ACHN (cell line): ENCODE results near the gene COL4A2.

Source experiments
- DNase-seq: peaks from one replicate; pipeline ENCODE4 v3.0.0-alpha.2; 2015
- in situ Hi-C: cut with HindIII; loops from 2 replicates; pipeline ENCODE4 v1.10.0; 2017; ENCODE audit warnings: low sequenced_read_pairs, low pct_ligation_motif_present, low pct_unique_long_range_greater_than_20kb

The COL4A2 gene

GRCh38 chr13:110462091-110462490, 155.0 kb downstream of the COL4A2 start:
- in situ Hi-C loops: no loop called here

GRCh38 chr13:110463156-110463555, 156.1 kb downstream of the COL4A2 start:
- in situ Hi-C loops: no loop called here
- DNase-seq: no peak

More at GRCh38 chr13:110462091-110462490, 155.0 kb downstream of the COL4A2 start:
- no peak for DNase-seq

- no peak for DNase-seq
- in situ Hi-C loops: no loop called here
Measured at GRCh38 chr13:110463871-110464510, 156.9 kb downstream of the COL4A2 start.

GRCh38 chr13:110464556-110465333, 157.7 kb downstream of the COL4A2 start:
- in situ Hi-C loops: no loop called here
- DNase-seq: no peak

GRCh38 chr13:110465696-110466095, 158.6 kb downstream of the COL4A2 start:
- in situ Hi-C loops: no loop called here

GRCh38 chr13:110466266-110466915, 159.3 kb downstream of the COL4A2 start:
- DNase-seq: no peak
- in situ Hi-C loops: no loop called here

More at GRCh38 chr13:110465696-110466095, 158.6 kb downstream of the COL4A2 start:
- DNase-seq: no peak

GRCh38 chr13:110467516-110468110, 160.5 kb downstream of the COL4A2 start:
- in situ Hi-C loops: no loop called here
- no peak for DNase-seq

- in situ Hi-C loops: no loop called here
- DNase-seq: no peak
Measured at GRCh38 chr13:110468986-110469495, 162.0 kb downstream of the COL4A2 start.

GRCh38 chr13:110469597-110469996, 162.5 kb downstream of the COL4A2 start:
- in situ Hi-C loops: no loop called here

GRCh38 chr13:110470272-110471009, 163.4 kb downstream of the COL4A2 start:
- no peak for DNase-seq
- in situ Hi-C loops: no loop called here

More at GRCh38 chr13:110469597-110469996, 162.5 kb downstream of the COL4A2 start:
- DNase-seq: no peak

GRCh38 chr13:110471156-110471832, 164.2 kb downstream of the COL4A2 start:
- in situ Hi-C loops: no loop called here
- no peak for DNase-seq

- in situ Hi-C loops: no loop called here
- peak; percentile 78 for DNase-seq
Measured at GRCh38 chr13:110471833-110472162, 164.7 kb downstream of the COL4A2 start.

- in situ Hi-C loops: no loop called here
- no peak for DNase-seq
Measured at GRCh38 chr13:110472904-110473563, 165.9 kb downstream of the COL4A2 start.

GRCh38 chr13:110474713-110475112, 167.6 kb downstream of the COL4A2 start:
- in situ Hi-C loops: no loop called here
- DNase-seq: no peak

GRCh38 chr13:110475117-110475516, 168.0 kb downstream of the COL4A2 start:
- DNase-seq: no peak
- in situ Hi-C loops: no loop called here

GRCh38 chr13:110475550-110476219, 168.6 kb downstream of the COL4A2 start:
- in situ Hi-C loops: no loop called here
- no peak for DNase-seq

GRCh38 chr13:110476220-110476617, 169.1 kb downstream of the COL4A2 start:
- DNase-seq: no peak
- in situ Hi-C loops: no loop called here
